Measurements from ENCODE around the gene MYO15A. TPM values are rescaled to one million over a fixed set of nuclear protein-coding genes. Genes with fewer than 3 reads are reported as not detected.
A peak's percentile ranks its signal among the peaks of the same experiment; 100 is the strongest.

The MYO15A gene
- total RNA-seq, 2 donors from 2014 or later: 1.7 to 2.4 TPM

DNA sequence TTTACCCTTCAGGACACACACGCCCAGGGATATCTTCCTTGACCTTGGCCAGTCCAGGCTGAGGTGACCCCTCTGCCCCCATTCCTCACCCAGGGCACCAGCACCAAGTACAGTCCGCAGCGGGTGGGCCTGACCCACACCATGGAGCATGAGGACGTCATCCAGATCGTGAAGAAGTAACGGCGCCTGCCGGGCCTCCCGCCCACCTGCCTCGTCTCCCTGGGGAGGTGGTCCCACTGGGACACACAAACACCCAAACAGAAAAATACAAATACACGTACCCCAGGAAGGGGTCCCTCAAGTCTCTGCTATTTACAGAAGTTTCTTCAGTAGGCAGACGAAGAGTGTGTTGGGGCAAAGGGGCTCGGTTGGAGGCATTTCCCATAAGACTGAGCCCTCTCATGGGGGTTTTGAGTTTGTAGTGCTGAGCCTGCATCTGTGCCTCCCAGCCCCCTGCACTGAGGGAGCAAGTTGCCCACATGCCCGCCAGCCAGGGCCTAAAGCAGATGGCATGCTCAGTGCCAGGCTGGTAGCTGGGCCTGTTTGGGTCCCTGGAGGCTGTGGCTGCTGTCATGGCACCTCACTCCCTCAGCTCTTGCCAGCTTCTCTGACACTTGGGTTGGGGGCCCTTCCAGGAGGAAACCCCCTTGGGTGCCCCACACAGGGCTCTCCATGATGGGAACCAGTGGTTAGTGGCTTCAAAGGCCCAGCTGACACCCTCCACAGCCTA is 1.3 kb upstream of the MYO15A start:
- Mint-ChIP-seq H3K4me1 (no peaks in the 10 kb centered on the region), H3K27ac (no peak overlapping the region), H3K27me3 (ENCODE audit: insufficient read depth) (peaks cover 1% of the 10 kb centered on the region), H3K36me3 (ENCODE audit: low read depth) (peaks cover 13% of the 10 kb centered on the region), H3K9me3 (no peaks in the 10 kb centered on the region), H3K4me3 (no peak overlapping the region)
- no peak overlapping the region for H3K27ac ChIP-seq (ENCODE audit: low read depth, low read length)
- H3K4me1 ChIP-seq (ENCODE audit: control insufficient read depth, insufficient read depth, low read length): no peaks in the 10 kb centered on the region
- no peaks in the 10 kb centered on the region for H3K27me3 ChIP-seq (ENCODE audit: control insufficient read depth, insufficient read depth, low read length, poor library complexity, severe bottlenecking)
- H3K36me3 ChIP-seq (ENCODE audit: control insufficient read depth, insufficient read depth, low read length): peaks cover 4% of the 10 kb centered on the region
- H3K4me3 ChIP-seq (ENCODE audit: low read length): no peak overlapping the region
- no peaks in the 10 kb centered on the region for H3K9me3 ChIP-seq (ENCODE audit: control insufficient read depth, low read length)
- TF ChIP-seq, protein P1, sequence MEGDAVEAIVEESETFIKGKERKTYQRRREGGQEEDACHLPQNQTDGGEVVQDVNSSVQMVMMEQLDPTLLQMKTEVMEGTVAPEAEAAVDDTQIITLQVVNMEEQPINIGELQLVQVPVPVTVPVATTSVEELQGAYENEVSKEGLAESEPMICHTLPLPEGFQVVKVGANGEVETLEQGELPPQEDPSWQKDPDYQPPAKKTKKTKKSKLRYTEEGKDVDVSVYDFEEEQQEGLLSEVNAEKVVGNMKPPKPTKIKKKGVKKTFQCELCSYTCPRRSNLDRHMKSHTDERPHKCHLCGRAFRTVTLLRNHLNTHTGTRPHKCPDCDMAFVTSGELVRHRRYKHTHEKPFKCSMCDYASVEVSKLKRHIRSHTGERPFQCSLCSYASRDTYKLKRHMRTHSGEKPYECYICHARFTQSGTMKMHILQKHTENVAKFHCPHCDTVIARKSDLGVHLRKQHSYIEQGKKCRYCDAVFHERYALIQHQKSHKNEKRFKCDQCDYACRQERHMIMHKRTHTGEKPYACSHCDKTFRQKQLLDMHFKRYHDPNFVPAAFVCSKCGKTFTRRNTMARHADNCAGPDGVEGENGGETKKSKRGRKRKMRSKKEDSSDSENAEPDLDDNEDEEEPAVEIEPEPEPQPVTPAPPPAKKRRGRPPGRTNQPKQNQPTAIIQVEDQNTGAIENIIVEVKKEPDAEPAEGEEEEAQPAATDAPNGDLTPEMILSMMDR (conservative IDR thresholded peaks at IDR 0.05): no peak
- no peak for DNase-seq
- no peak overlapping the region for H3K9ac ChIP-seq (ENCODE audit: extremely low read depth, low read length, poor library complexity, severe bottlenecking)
- WGBS, 2 experiments (ENCODE audit: insufficient coverage in 1 of 2, insufficient read length in 1 of 2): 95 to 100% methylated on average over 1 to 14 of the region's 14 CpGs

DNA sequence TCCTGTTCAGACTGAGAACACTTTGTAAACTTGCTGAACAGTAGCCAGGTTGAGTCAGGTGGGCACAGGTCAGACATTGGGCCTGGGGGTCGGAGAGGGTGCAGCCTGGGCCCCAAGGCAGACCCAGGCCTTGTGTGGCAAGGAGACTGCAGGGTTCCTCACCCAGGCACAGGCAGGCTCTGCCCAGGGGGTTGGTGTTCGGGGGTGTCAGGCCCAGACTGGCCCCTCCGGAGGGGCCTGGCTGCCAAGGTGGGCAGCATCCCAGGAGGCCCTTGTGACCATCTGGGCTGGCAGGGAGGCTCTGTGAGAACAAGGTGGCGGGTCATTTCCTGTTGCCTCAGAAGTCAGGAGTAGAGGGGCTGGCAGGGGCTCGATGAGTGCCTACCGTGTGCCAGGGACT is 585 bp upstream of the MYO15A start:
- H3K9me3 Mint-ChIP-seq: no peaks in the 10 kb centered on the region
- Histone ChIP-seq H3K4me3 (ENCODE audit: low read length) (no peak overlapping the region), H3K36me3 (ENCODE audit: control insufficient read depth, insufficient read depth, low read length) (peaks cover 4% of the 10 kb centered on the region), H3K9me3 (ENCODE audit: control insufficient read depth, low read length) (no peaks in the 10 kb centered on the region), H3K27me3 (ENCODE audit: control insufficient read depth, insufficient read depth, low read length, poor library complexity, severe bottlenecking) (no peaks in the 10 kb centered on the region), H3K4me1 (ENCODE audit: control insufficient read depth, insufficient read depth, low read length) (no peaks in the 10 kb centered on the region), H3K9ac (ENCODE audit: extremely low read depth, low read length, poor library complexity, severe bottlenecking) (no peak overlapping the region), H3K27ac (ENCODE audit: low read depth, low read length) (peak overlapping the region; percentile 57)
- peaks cover 2% of the 10 kb centered on the region for H3K27me3 Mint-ChIP-seq (ENCODE audit: insufficient read depth)
- no peak overlapping the region for H3K4me3 Mint-ChIP-seq
- no peak for DNase-seq
- TF ChIP-seq, protein P1 (conservative IDR thresholded peaks at IDR 0.05): no peak
- H3K36me3 Mint-ChIP-seq (ENCODE audit: low read depth): peaks cover 13% of the 10 kb centered on the region
- WGBS, 2 experiments (ENCODE audit: insufficient coverage in 1 of 2, insufficient read length in 1 of 2): 92 to 100% methylated on average over 3 to 6 of the region's 6 CpGs
- H3K27ac Mint-ChIP-seq: no peak overlapping the region
- no peaks in the 10 kb centered on the region for H3K4me1 Mint-ChIP-seq

DNA sequence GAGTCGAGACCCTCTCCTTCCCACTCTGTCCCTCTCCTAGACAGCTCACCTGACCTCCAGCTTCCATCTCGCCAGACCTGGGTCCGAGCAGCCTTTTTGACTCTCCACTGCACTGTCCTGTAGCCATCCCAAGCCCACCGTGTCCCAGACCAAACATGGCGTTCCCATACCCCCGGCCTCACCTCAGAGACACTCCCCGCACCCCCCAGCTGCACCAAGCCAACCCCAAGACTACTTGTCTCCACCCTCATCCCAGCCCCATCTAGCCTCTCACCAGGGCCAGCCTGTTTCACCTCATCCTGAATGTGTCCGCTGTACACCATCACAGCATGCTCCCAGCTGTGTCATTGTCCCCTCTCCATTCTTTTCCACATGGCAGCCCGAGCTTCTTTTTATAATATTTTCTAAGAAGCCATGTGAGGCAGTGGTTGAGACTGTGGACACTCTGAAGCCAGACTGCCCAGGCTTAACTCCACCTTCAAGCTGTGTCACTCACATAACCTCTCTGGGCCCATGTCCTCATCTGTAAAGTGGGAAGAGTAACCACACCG is 1.5 kb downstream of the MYO15A start:
- Mint-ChIP-seq H3K4me3 (no peak overlapping the region), H3K27ac (no peak overlapping the region), H3K9me3 (no peaks in the 10 kb centered on the region), H3K4me1 (no peaks in the 10 kb centered on the region), H3K27me3 (ENCODE audit: insufficient read depth) (peaks cover 2% of the 10 kb centered on the region), H3K36me3 (ENCODE audit: low read depth) (peaks cover 4% of the 10 kb centered on the region)
- Histone ChIP-seq H3K9ac (ENCODE audit: extremely low read depth, low read length, poor library complexity, severe bottlenecking) (no peak overlapping the region), H3K4me1 (ENCODE audit: control insufficient read depth, insufficient read depth, low read length) (no peaks in the 10 kb centered on the region), H3K36me3 (ENCODE audit: control insufficient read depth, insufficient read depth, low read length) (no peaks in the 10 kb centered on the region), H3K27me3 (ENCODE audit: control insufficient read depth, insufficient read depth, low read length, poor library complexity, severe bottlenecking) (no peaks in the 10 kb centered on the region), H3K4me3 (ENCODE audit: low read length) (no peak overlapping the region), H3K9me3 (ENCODE audit: control insufficient read depth, low read length) (no peaks in the 10 kb centered on the region), H3K27ac (ENCODE audit: low read depth, low read length) (peak overlapping the region; percentile 11)
- 71 to 82% methylated on average over 6 to 10 of the region's 10 CpGs for WGBS, 2 experiments (ENCODE audit: insufficient coverage in 1 of 2, insufficient read length in 1 of 2)
- DNase-seq: no peak
- TF ChIP-seq, protein P1 (conservative IDR thresholded peaks at IDR 0.05): no peak

Data from endodermal cell (in vitro differentiated cells).